DMS79 treated with DMSO at 0.1 percent for 48 hours (cell line): Measurements from ENCODE around the gene MEX3D.

Source experiments
- DNase-seq: peaks from one replicate; lab custom pipeline; 2025; lab: John Stamatoyannopoulos, UW

Gene MEX3D

GRCh38 chr19:1518471-1518870 lies 49.7 kb downstream of the MEX3D start:
- no peak for DNase-seq

GRCh38 chr19:1516395-1516753 lies 51.8 kb downstream of the MEX3D start:
- DNase-seq = no peak

DNA sequence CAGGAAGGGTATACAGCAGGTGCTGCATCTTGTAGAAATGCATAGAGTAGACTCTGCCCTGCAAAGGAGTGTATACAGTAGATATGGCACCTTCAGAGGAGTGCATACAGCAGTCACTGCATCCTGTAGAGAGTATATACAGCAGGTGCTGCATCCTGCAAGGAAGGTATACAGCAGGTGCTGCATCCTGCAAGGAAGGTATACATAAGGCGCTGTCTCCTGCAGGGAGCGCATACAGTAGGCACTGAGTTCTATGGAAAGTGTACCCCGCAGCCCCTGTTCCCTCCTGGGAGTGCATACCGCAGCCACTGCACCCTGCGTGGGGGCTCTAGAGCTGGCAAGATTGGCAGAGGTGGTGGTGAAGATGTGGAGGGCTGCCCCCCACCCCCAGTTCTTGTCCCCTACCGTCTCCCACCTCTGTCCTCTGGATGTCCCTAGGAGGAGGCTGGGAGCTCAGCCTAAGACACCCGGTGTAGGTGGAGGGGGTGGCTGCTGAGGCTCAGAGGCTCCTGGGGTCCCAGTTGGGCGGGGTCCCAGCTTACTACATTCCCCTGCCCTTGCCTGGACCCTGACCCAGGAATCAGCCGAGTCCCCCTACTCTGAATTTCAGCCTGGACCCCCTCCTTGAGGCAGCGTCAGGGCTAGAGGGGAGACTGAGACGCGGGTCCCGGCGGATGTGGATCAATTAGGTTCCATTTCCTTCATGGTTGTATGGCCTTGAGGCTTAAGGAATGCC lies 53.0 kb downstream of the MEX3D start:
- no peak for DNase-seq

DNA sequence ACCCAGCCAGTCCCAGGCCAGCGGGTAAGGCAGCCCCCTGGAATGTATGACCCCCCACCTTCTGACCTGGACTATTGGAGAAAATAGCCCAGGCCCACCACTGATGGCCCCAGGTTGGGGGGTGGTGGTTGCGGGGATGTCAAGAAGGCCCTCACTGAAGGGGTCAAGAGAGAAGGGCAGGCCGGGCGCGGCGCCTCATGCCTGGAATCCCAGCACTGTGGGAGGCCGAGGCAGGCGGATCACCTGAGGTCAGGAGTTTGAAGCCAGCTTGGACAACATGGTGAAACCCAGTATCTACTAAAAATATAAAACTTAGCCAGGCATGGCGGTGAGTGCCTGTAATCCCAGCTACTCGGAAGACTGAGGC lies 53.8 kb downstream of the MEX3D start:
- DNase-seq = no peak

- no peak for DNase-seq
These were observed 54.4 kb downstream of the MEX3D start for GRCh38 chr19:1513499-1514294.

GRCh38 chr19:1512671-1513498 lies 55.2 kb downstream of the MEX3D start, which contains the start of gene ADAMTSL5:
TSS of gene ADAMTSL5 (minus strand) at chr19:1513019. CDS start at chr19:1510943, 2,076 bp downstream.
- no peak for DNase-seq

DNA sequence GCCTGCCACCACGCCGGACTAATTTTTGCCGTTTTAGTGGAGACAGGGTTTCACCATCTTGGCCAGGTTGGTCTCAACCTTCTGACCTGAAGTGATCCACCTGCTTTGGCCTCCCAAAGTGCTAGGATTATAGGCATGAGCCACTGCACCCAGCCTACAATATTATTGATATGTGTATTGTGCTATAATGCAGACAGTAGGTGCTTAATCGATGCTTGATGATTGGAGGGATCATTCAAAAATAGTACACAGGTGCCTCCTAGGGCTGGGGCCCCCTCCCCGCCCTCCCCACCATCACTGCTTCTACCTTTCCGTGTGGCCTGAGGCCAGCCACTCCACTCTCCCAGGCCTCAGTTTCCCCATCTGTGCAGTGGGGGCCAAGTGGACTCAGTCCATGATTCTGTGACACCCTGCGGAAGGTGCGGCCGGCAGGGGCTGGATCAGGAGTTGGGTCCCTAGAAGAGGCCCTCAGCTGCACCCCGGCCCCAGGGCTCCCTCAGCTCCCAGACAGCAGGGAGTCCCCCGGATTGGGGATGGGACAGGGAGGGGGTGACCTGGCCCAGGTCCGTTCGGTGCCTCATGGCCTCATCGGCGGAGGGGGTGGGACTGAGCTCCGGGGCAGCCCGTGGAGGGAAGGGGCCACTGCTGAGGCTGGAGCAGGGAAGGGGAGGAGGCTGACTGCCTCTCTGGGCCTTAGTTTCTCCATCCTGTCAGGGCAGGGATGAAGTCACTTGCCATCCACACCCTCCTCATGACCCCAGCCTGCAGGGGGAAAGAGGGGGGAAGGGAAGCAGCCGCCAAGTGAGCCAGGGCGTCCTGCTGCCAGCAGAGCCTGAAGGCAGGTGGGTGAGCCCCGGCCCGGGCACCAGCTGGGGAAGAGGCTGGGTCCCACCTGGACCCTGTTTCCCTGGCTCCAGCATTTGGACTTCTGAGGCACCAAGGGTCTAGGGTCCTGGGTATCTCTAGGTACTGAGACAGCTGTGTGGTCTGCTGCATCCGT lies 56.5 kb downstream of the MEX3D start:
- no peak for DNase-seq

DNA sequence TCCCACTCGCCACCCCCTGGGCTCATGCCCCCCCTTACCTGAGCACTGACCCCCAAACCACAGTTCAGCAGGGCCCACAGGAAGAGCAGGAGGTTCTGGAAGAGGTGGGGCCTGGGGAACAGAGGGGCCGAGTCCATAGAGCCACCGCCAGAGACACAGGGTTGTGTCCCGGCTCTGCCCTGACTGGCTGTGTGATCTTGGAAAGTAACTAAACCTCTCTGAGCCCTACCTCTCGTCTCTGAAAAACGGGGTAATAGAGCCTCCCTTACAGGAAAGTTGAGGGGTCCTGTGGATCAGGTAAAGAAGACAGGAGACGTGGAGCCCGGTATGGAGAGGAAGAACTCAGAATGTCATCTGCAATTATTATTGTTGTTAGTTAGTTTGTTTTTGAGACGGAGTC lies 57.3 kb downstream of the MEX3D start:
- DNase-seq = no peak

GRCh38 chr19:1510442-1510806 lies 57.7 kb downstream of the MEX3D start:
- no peak for DNase-seq

GRCh38 chr19:1509602-1510441 lies 58.3 kb downstream of the MEX3D start:
- no peak for DNase-seq

DNA sequence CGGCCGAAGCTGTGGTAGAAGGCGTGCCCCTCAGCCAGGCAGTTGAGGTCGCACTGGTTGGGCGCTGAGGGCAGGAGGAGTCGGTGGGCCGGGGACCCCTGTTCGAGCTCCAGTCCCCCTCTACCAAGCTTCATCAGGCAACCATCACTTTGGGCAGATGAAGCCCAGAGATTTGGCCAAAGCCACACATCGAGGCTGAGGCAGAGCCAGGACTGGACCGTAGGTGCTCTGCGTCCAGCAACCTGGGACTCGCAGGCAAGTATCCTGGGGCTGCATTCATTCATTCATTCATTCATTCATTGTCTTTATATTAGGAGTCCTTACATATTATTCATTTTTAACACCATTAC lies 59.6 kb downstream of the MEX3D start:
- DNase-seq = no peak

GRCh38 chr19:1507763-1508506 lies 60.2 kb downstream of the MEX3D start:
- peak; percentile 96 for DNase-seq

DNA sequence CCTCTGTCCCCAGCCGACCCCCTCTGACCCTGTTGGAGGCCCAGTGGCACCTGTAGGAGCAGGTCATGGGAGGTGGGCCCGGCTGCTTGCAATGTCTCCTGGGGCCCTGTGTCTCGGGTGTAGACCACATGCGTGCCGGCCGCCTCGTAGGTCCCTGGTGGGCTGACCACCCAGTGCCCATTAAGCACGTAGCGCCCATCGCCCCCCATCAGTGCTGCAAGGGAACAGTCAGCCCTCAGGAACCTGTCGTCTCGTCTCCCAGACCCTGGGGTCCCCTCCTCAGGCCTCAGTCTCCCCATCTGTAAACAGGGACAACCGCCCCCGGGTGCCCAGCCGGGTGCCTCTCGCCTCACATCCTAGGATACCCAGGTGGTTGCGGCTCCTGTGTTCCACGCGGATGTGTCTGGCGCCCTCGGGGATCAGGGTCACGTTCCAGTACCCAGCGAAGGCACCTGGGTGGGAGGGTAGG lies 60.9 kb downstream of the MEX3D start:
- DNase-seq = no peak

DNA sequence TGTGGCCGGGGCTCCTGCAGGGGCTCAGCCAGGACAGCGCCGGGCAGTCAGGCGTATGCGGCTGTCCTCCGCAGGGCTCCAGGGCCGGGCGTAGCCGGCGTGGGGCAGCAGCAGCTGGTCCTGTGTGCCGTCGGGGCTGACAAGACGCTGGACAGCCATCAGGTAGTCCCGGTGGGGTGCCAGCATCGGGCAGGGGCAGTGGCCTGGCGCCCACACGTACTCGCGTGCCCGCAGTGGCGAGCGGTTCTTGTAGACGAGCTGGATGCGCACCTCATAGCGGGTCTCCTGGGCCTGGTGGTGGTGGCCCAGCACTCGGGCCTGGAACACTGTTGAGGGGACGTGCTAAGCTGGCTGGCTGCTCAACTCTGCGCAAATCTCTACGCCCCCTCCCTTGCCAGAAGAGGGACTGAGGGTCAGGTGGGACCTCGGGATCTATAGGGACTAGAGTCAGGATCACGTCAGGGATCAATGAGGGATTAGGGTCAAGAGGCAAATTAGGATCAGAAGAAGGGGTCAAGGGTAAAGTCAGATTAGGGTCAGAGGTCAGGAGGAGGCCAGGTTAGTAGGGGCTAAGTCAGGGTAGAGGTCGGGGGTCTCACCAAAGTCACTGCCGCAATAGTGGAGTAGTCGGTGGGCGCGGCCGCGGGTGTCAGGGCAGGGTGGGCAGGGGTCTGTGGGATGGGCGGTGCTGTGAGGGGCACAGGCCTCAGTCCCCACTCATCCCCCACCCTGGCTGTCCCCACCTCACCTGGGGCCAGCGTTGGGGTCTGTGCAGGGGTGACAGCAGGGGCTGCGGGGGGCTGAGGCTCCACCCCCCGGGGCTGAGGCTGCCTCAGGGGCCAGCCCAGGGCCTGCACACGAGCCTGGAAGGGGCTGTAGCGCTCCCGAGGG lies 61.9 kb downstream of the MEX3D start:
- no peak for DNase-seq

DNA sequence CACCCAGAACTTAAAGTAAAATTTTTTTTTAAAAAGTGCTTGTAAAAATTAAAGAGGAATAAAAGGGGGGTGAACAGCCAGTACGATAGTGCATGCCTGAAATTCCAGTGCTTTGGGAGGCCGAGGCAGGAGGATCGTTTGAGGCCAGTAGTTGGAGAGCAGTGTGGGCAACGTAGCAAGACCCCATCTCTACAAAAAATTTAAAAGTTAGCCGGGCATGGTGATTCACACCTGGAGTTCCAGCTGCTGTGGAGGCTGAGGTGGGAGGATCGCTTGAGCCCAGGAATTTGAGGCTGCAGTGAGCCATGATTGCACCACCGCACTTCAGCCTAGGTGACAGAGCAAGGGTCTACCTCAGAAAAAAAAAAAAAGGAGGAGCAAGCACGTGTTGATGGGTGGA lies 63.1 kb downstream of the MEX3D start:
- DNase-seq = no peak
